HEK293 (cell line): ENCODE data around the gene PTPRK.

Experiments
- CTCF ChIA-PET: fragments of 350-600 bp; formaldehyde crosslinking; extraction: SDS; loops from one replicate; lab custom pipeline; 2021; ENCODE audit warnings: antibody characterized with exemption; lab: Yijun Ruan, JAX
- POLR2A ChIA-PET: fragments of 300-600 bp; formaldehyde crosslinking; extraction: SDS; loops from one replicate; lab custom pipeline; 2020; ENCODE audit warnings: antibody characterized with exemption, inconsistent platforms; lab: Yijun Ruan, JAX
- H3K27ac ChIP-seq: fragments of 200-500 bp; sonication (Bioruptor generic); 2 replicates; pipeline ENCODE4 v1.5.1; 2014; ENCODE audit warnings: low read depth, low read length, control low read depth, inconsistent platforms; ENCODE audit errors: extremely low read depth
- H3K36me3 ChIP-seq, 2 experiments: fragments of 200-500 bp in 1 of 2; sonication (Bioruptor generic) in 1 of 2; 1 replicate in 1 of 2; 2 replicates in 1 of 2; pipeline ENCODE4 v1.5.1; 2014 to 2017; ENCODE audit warnings: inconsistent platforms in 2 of 2, low read length in 2 of 2; ENCODE audit not compliant: control insufficient read depth in 2 of 2, insufficient read depth in 1 of 2
- H3K4me1 ChIP-seq: fragments of 200-500 bp; sonication (Bioruptor generic); 2 replicates; pipeline ENCODE4 v1.5.1; 2014; ENCODE audit warnings: mild to moderate bottlenecking, low read length, inconsistent platforms; ENCODE audit not compliant: control insufficient read depth, insufficient read depth
- H3K4me3 ChIP-seq: 2 replicates; pipeline ENCODE4 v1.5.1; 2011; ENCODE audit warnings: low read depth, mild to moderate bottlenecking, control low read depth, low read length, moderate library complexity
- H3K9me3 ChIP-seq: fragments of 200-500 bp; sonication (Bioruptor generic); 2 replicates; pipeline ENCODE4 v1.5.1; 2014; ENCODE audit warnings: low read depth, low read length, inconsistent platforms; ENCODE audit not compliant: control insufficient read depth, insufficient read depth
- PRDM10 ChIP-seq: fragments of 450-650 bp; formaldehyde crosslinking; IDR thresholded peaks from 2 replicates; pipeline ENCODE4 v1.5.1; 2016; ENCODE audit warnings: missing biosample characterization, missing genetic modification characterization
- SALL2 ChIP-seq: fragments of 450-650 bp; formaldehyde crosslinking; IDR thresholded peaks from 2 replicates; pipeline ENCODE4 v1.5.0; 2017; ENCODE audit warnings: missing biosample characterization, mild to moderate bottlenecking, missing genetic modification characterization, borderline replicate concordance
- SP2 ChIP-seq: fragments of 450-650 bp; formaldehyde crosslinking; IDR thresholded peaks from 2 replicates; pipeline ENCODE4 v1.5.1; 2016; ENCODE audit warnings: missing biosample characterization, missing genetic modification characterization
- SP3 ChIP-seq: fragments of 450-650 bp; formaldehyde crosslinking; IDR thresholded peaks from 2 replicates; pipeline ENCODE4 v1.5.1; 2016; ENCODE audit warnings: missing biosample characterization, missing genetic modification characterization
- WT1 ChIP-seq: fragments of 450-650 bp; formaldehyde crosslinking; IDR thresholded peaks from 2 replicates; pipeline ENCODE4 v1.5.1; 2016; ENCODE audit warnings: missing biosample characterization, missing genetic modification characterization
- ZBTB7A ChIP-seq: fragments of 450-650 bp; formaldehyde crosslinking; IDR thresholded peaks from 2 replicates; pipeline ENCODE4 v1.5.1; 2016; ENCODE audit warnings: low read depth, missing biosample characterization, missing genetic modification characterization
- ZNF114 ChIP-seq: fragments of 450-650 bp; formaldehyde crosslinking; IDR thresholded peaks from 2 replicates; pipeline ENCODE4 v1.5.0; 2017; ENCODE audit warnings: missing biosample characterization, missing genetic modification characterization
- ZNF280C ChIP-seq: fragments of 450-650 bp; formaldehyde crosslinking; IDR thresholded peaks from 2 replicates; pipeline ENCODE4 v1.5.1; 2016; ENCODE audit warnings: missing biosample characterization, missing genetic modification characterization
- ZNF324 ChIP-seq: fragments of 450-650 bp; formaldehyde crosslinking; IDR thresholded peaks from 2 replicates; pipeline ENCODE4 v1.5.1; 2016; ENCODE audit warnings: missing biosample characterization, missing genetic modification characterization
- ZNF501 ChIP-seq: fragments of 450-650 bp; formaldehyde crosslinking; IDR thresholded peaks from 2 replicates; pipeline ENCODE4 v1.5.1; 2016; ENCODE audit warnings: missing biosample characterization, missing genetic modification characterization
- ZNF701 ChIP-seq: fragments of 450-650 bp; formaldehyde crosslinking; IDR thresholded peaks from 2 replicates; pipeline ENCODE4 v1.5.1; 2016; ENCODE audit warnings: missing biosample characterization, missing genetic modification characterization
- ZNF747 ChIP-seq: fragments of 450-650 bp; formaldehyde crosslinking; IDR thresholded peaks from 2 replicates; pipeline ENCODE4 v1.5.1; 2016; ENCODE audit warnings: missing biosample characterization, missing genetic modification characterization
- TF ChIP-seq, protein P1 (sequence below): fragments of 450-650 bp; formaldehyde crosslinking; IDR thresholded peaks from 2 replicates; pipeline ENCODE4 v1.5.1; 2016; ENCODE audit warnings: missing biosample characterization, missing genetic modification characterization

PTPRK gene

GRCh38 chr6:128230267-128230989, 290.0 kb downstream of the PTPRK start:
- Histone ChIP-seq H3K4me1 (no peaks in the 10 kb centered on the region), H3K4me3 (no peak overlapping the region), H3K27ac (no peak overlapping the region), H3K36me3 (no peaks in the 10 kb centered on the region), H3K9me3 (no peaks in the 10 kb centered on the region)
- ChIA-PET CTCF (interaction anchor here (0.6 kb wide), 1 partner anchor 481 kb away, joined by 5 read pairs; no protein-coding TSS in a partner anchor), POLR2A (no interaction called here)
- no peak for TF ChIP-seq PRDM10 (tag by site-specific recombination)
- TF ChIP-seq ZNF701 (tag by site-specific recombination): no peak
- no peak for TF ChIP-seq SP3 (tag by site-specific recombination)
- TF ChIP-seq ZBTB7A (tag by site-specific recombination): no peak
- TF ChIP-seq ZNF747 (tag by site-specific recombination): no peak
- no peak for TF ChIP-seq WT1 (tag by site-specific recombination)
- TF ChIP-seq SALL2 (tag by site-specific recombination): no peak
- TF ChIP-seq, protein P1, sequence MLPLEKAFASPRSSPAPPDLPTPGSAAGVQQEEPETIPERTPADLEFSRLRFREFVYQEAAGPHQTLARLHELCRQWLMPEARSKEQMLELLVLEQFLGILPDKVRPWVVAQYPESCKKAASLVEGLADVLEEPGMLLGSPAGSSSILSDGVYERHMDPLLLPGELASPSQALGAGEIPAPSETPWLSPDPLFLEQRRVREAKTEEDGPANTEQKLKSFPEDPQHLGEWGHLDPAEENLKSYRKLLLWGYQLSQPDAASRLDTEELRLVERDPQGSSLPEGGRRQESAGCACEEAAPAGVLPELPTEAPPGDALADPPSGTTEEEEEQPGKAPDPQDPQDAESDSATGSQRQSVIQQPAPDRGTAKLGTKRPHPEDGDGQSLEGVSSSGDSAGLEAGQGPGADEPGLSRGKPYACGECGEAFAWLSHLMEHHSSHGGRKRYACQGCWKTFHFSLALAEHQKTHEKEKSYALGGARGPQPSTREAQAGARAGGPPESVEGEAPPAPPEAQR (tag by site-specific recombination): no peak
- TF ChIP-seq SP2: no peak

DNA sequence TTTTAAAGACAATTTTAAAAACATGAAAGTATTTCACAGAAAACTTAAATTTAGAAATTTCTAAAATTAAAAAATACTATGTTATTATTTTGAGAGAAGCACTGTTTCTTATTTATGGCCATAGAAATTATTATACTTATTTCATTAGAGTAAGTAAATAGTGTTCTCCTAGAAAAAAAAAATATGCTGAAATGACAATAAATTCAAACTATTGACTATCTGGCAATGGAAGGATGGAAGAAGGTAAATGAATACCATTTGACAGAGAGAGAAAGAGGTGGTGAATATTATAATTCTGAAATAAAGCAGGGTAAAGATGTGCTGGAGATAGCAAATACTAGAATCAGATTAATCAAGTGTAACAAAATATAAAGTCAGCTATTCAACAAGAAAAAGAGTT, 294.8 kb downstream of the PTPRK start:
- no peak for TF ChIP-seq PRDM10 (tag by site-specific recombination)
- ChIA-PET POLR2A (no interaction called here), CTCF (no interaction called here)
- H3K4me3 ChIP-seq: no peak overlapping the region
- H3K4me1 ChIP-seq: no peaks in the 10 kb centered on the region
- H3K36me3 ChIP-seq: no peaks in the 10 kb centered on the region
- no peaks in the 10 kb centered on the region for H3K9me3 ChIP-seq
- H3K27ac ChIP-seq: no peak overlapping the region

GRCh38 chr6:128216917-128217316, 303.5 kb downstream of the PTPRK start:
- ChIA-PET POLR2A (no interaction called here), CTCF (no interaction called here)
- H3K36me3 ChIP-seq: no peaks in the 10 kb centered on the region
- no peaks in the 10 kb centered on the region for H3K9me3 ChIP-seq
- no peak overlapping the region for H3K27ac ChIP-seq
- no peaks in the 10 kb centered on the region for H3K4me1 ChIP-seq
- no peak overlapping the region for H3K4me3 ChIP-seq
- TF ChIP-seq ZNF501 (tag by site-specific recombination): no peak
- TF ChIP-seq ZNF324 (tag by site-specific recombination): no peak
- TF ChIP-seq ZNF114 (tag by site-specific recombination): no peak
- TF ChIP-seq ZNF280C (tag by site-specific recombination): no peak
- TF ChIP-seq PRDM10 (tag by site-specific recombination): no peak
